Endothelial cell of umbilical vein (primary cell): ENCODE data around the gene PKD1L1. TPM values are rescaled to one million over a fixed set of nuclear protein-coding genes. Genes with fewer than 3 reads are reported as not detected.

ENCODE experiments used
- BruUV-seq: library from RNA; stranded (reverse); fragments of 400-500 nt; replicated peaks from 2 replicates; lab custom pipeline; 2021; lab: Mats Ljungman, UMichigan
- CTCF ChIA-PET: fragments of 300-600, 350-600 bp; sonication (Branson Sonifier 250); formaldehyde crosslinking; loops from one replicate; lab custom pipeline; 2021; ENCODE audit warnings: antibody characterized with exemption, inconsistent platforms; lab: Charles Lee
- POLR2A ChIA-PET: fragments of 300-600, 350-600 bp; sonication (Branson Sonifier 250); formaldehyde crosslinking; loops from one replicate; lab custom pipeline; 2021; ENCODE audit warnings: antibody characterized with exemption, inconsistent platforms; lab: Charles Lee
- DNase-seq: peaks from one replicate; pipeline ENCODE4 v3.0.0-alpha.2; 2011; ENCODE audit warnings: low read depth, low spot score
- FAIRE-seq: peaks from 2 replicates; lab custom pipeline; 2011; peaks lifted over from hg19 to GRCh38; lab: Jason Lieb, UNC
- H2AFZ ChIP-seq: 2 replicates; pipeline ENCODE4 v1.6.0; 2012; ENCODE audit warnings: low read depth, low read length, control low read depth, inconsistent platforms
- H3K27ac ChIP-seq: 2 replicates; pipeline ENCODE4 v1.5.1; 2011; ENCODE audit warnings: low read depth, mild to moderate bottlenecking, control low read depth, low read length, moderate library complexity; ENCODE audit not compliant: insufficient read depth
- H3K27me3 ChIP-seq, 2 experiments: 2 replicates each; pipeline versions ENCODE4 v1.6.0 to v1.6.1; 2011; ENCODE audit warnings: low read length in 2 of 2, mixed read lengths in 1 of 2; ENCODE audit not compliant: control insufficient read depth in 2 of 2, insufficient read depth in 2 of 2
- H3K36me3 ChIP-seq, 2 experiments: 2 replicates in 1 of 2; 3 replicates in 1 of 2; pipeline ENCODE4 v1.5.1; 2011; ENCODE audit warnings: low read length in 2 of 2, mild to moderate bottlenecking in 1 of 2, moderate library complexity in 1 of 2; ENCODE audit not compliant: control insufficient read depth in 2 of 2, insufficient read depth in 2 of 2; ENCODE audit errors: extremely low read depth in 1 of 2
- H3K4me1 ChIP-seq: 3 replicates; pipeline ENCODE4 v1.5.1; 2011; ENCODE audit warnings: mild to moderate bottlenecking, low read length; ENCODE audit not compliant: control insufficient read depth, insufficient read depth; ENCODE audit errors: extremely low read depth
- H3K4me2 ChIP-seq: 2 replicates; pipeline ENCODE4 v1.6.1; 2011; ENCODE audit warnings: low read length, control low read depth, mixed read lengths; ENCODE audit not compliant: insufficient read depth
- H3K4me3 ChIP-seq, 3 experiments: fragments of 200-600 bp in 1 of 3; sonication (generic), shearing (Covaris generic) in 1 of 3; replicated peaks in 1 of 3; 2 replicates each; pipeline ENCODE4 v1.5.1; 2011 to 2016; ENCODE audit warnings: control low read depth in 3 of 3, low read length in 3 of 3, mild to moderate bottlenecking in 2 of 3, inconsistent platforms in 1 of 3, low read depth in 1 of 3, moderate library complexity in 1 of 3; ENCODE audit not compliant: insufficient read depth in 1 of 3
- H3K79me2 ChIP-seq: 2 replicates; pipeline ENCODE4 v1.6.0; 2012; ENCODE audit warnings: low read length, inconsistent platforms; ENCODE audit not compliant: control insufficient read depth, insufficient read depth
- H3K9ac ChIP-seq: replicated peaks from 2 replicates; pipeline ENCODE3; 2011; ENCODE audit warnings: low read length, control low read depth; ENCODE audit not compliant: insufficient read depth; ENCODE audit errors: extremely low read depth
- H3K9me1 ChIP-seq: replicated peaks from 3 replicates; pipeline ENCODE4 v1.6.0; 2011; ENCODE audit warnings: mild to moderate bottlenecking, low read length; ENCODE audit not compliant: control insufficient read depth, insufficient read depth; ENCODE audit errors: extremely low read depth
- H3K9me3 ChIP-seq: replicated peaks from 2 replicates; pipeline ENCODE4 v1.5.1; 2012; ENCODE audit warnings: low read length, inconsistent platforms; ENCODE audit not compliant: control insufficient read depth, insufficient read depth
- H4K20me1 ChIP-seq: replicated peaks from 2 replicates; pipeline ENCODE3; 2011; ENCODE audit warnings: mild to moderate bottlenecking, low read length; ENCODE audit not compliant: control insufficient read depth, insufficient read depth; ENCODE audit errors: extremely low read depth
- CTCF ChIP-seq, 2 donors: IDR thresholded peaks; 1 replicate in 1 of 2; 2 replicates in 1 of 2; pipeline ENCODE4 v1.5.1; 2011; ENCODE audit warnings: low read length in 2 of 2, mild to moderate bottlenecking in 2 of 2, moderate library complexity in 2 of 2, control low read depth in 1 of 2, inconsistent platforms in 1 of 2, low read depth in 1 of 2; ENCODE audit not compliant: insufficient read depth in 1 of 2; ENCODE audit errors: extremely low read depth in 1 of 2
- EZH2 ChIP-seq: IDR thresholded peaks from 2 replicates; pipeline ENCODE4 v1.6.1; 2012; ENCODE audit warnings: borderline replicate concordance, low read depth, mild to moderate bottlenecking, moderate library complexity, low read length, inconsistent platforms; ENCODE audit not compliant: severe bottlenecking
- FOS ChIP-seq: IDR thresholded peaks from 2 replicates; pipeline ENCODE4 v1.6.1; 2011; ENCODE audit warnings: mild to moderate bottlenecking, low read length, moderate library complexity, borderline replicate concordance; ENCODE audit not compliant: insufficient read depth
- GATA2 ChIP-seq: IDR thresholded peaks from 2 replicates; pipeline ENCODE4 v1.7.0; 2011; ENCODE audit warnings: low read depth, mild to moderate bottlenecking, moderate library complexity, mixed read lengths, low read length; ENCODE audit not compliant: insufficient read length, insufficient read depth
- JUN ChIP-seq: IDR thresholded peaks from 2 replicates; pipeline ENCODE4 v1.6.1; 2011; ENCODE audit warnings: borderline replicate concordance, low read depth; ENCODE audit not compliant: insufficient read length, insufficient read depth
- MAX ChIP-seq: IDR thresholded peaks from 2 replicates; pipeline ENCODE4 v1.6.1; 2011; ENCODE audit not compliant: insufficient read depth, insufficient read length
- MYC ChIP-seq: IDR thresholded peaks from one replicate; pipeline ENCODE4 v1.6.1; 2011; ENCODE audit warnings: mild to moderate bottlenecking, low read depth, low read length
- POLR2A ChIP-seq: IDR thresholded peaks from 2 replicates; pipeline ENCODE4 v1.6.1; 2012; ENCODE audit warnings: low read depth, mild to moderate bottlenecking, control low read depth, low read length
- POLR2AphosphoS5 ChIP-seq: IDR thresholded peaks from 2 replicates; pipeline ENCODE4 v1.6.1; 2012; ENCODE audit warnings: low read depth, mild to moderate bottlenecking, control low read depth, low read length, moderate library complexity; ENCODE audit not compliant: insufficient read depth
- dilution Hi-C: fragments of 300-500 bp; cut with MboI; formaldehyde crosslinking; loops from one replicate; pipeline ENCODE4 v1.15.0; 2019; ENCODE audit warnings: low sequenced_read_pairs; ENCODE audit not compliant: extremely low pct_ligation_motif_present
- intact Hi-C: fragments of 100-400 bp; cut with micrococcal nuclease; formaldehyde crosslinking; loops from one replicate; pipeline ENCODE4 v1.10.0; 2022
- polyA plus RNA-seq, 4 experiments: library from polyadenylated mRNA; depleted of rRNA in 3 of 4; stranded (reverse) in 3 of 4; unstranded in 1 of 4; fragments of >200 nt; gene quantifications; 2 replicates each; pipeline versions ENCODE4 v1.2.1 to v1.2.3, GENCODE V29; 2011 to 2012; ENCODE audit warnings: missing spikeins in 1 of 4
- total RNA-seq: library from RNA; stranded (reverse); gene quantifications from 2 replicates; pipeline ENCODE4 v1.2.3, GENCODE V29; 2021

PKD1L1 gene
- total and polyA plus RNA-seq, 2 donors (not counting 3 experiments of a cell fraction or from before 2014, with no cell fraction given), result 4.1 to 5.9 TPM

GRCh38 chr7:47905076-47905920 lies 43.0 kb downstream of the PKD1L1 start:
- Histone ChIP-seq H3K4me3 (no peak overlapping the region), H3K9me1 (no peaks in the 10 kb centered on the region), H3K79me2 (no peaks in the 10 kb centered on the region), H3K9me3 (no peaks in the 10 kb centered on the region), H3K4me1 (no peaks in the 10 kb centered on the region), H4K20me1 (no peaks in the 10 kb centered on the region), H3K27me3 (no peaks in the 10 kb centered on the region), H3K9ac (no peak overlapping the region), H3K27ac (no peak overlapping the region), H3K4me2 (no peak overlapping the region), H2AFZ (no peak overlapping the region), H3K36me3 (no peaks in the 10 kb centered on the region)
- POLR2A ChIA-PET, result no interaction called here
- DNase-seq, result no peak
- dilution Hi-C loops, result no loop called here
- TF ChIP-seq POLR2A (no peak), FOS (no peak), CTCF (IDR thresholded peaks at IDR 0.05; ENCODE audit: extremely low read depth in 1 of 2, insufficient read depth in 1 of 2, low read depth in 1 of 2, low read length in 2 of 2) (no peak), MAX (no peak), GATA2 (no peak), JUN (no peak), MYC (no peak), POLR2AphosphoS5 (no peak), EZH2 (no peak)
- intact Hi-C loops, result no loop called here
- FAIRE-seq, result no peak
- CTCF ChIA-PET, result no interaction called here
- no TSS peak for BruUV-seq
